H1 (cell line): ENCODE measurements around the gene CAMSAP1. TPM values are rescaled to one million over a fixed set of nuclear protein-coding genes. Genes with fewer than 3 reads are reported as not detected.

Experiments used
- CBX8 ChIP-seq: fragments of 300-800, 300-1000 bp; sonication (generic); IDR thresholded peaks from 2 replicates; pipeline ENCODE4 v1.7.1; 2016; ENCODE audit warnings: low read depth, low read length, borderline replicate concordance
- CHD1 ChIP-seq: IDR thresholded peaks from 2 replicates; pipeline ENCODE4 v1.6.1; 2012; ENCODE audit warnings: low read depth, low read length, improper control_type of control experiment
- CREB1 ChIP-seq: IDR thresholded peaks from 2 replicates; pipeline ENCODE4 v1.6.1; 2012; ENCODE audit warnings: inconsistent platforms
- JUND ChIP-seq: IDR thresholded peaks from 2 replicates; pipeline ENCODE4 v1.6.1; 2011; ENCODE audit warnings: mild to moderate bottlenecking, improper control_type of control experiment, low read length
- RAD21 ChIP-seq, 2 experiments: IDR thresholded peaks in 1 of 2; conservative IDR thresholded peaks in 1 of 2; 2 replicates each; pipeline ENCODE4 v1.6.1; 2011; ENCODE audit warnings: low read depth in 2 of 2, low read length in 2 of 2, improper control_type of control experiment in 1 of 2, inconsistent platforms in 1 of 2, mild to moderate bottlenecking in 1 of 2, moderate library complexity in 1 of 2
- TAF1 ChIP-seq: IDR thresholded peaks from 2 replicates; pipeline ENCODE4 v1.6.1; 2011; ENCODE audit warnings: mild to moderate bottlenecking, low read depth, low read length
- TCF12 ChIP-seq: IDR thresholded peaks from 2 replicates; pipeline ENCODE4 v1.6.1; 2011; ENCODE audit warnings: low read depth, mild to moderate bottlenecking, low read length
- polyA plus RNA-seq, 7 experiments: library from polyadenylated mRNA; depleted of rRNA in 3 of 7; stranded (reverse) in 5 of 7; unstranded in 2 of 7; fragments of >200 nt in 5 of 7; fragments of 200-250 nt in 2 of 7; gene quantifications; 1 replicate in 5 of 7; 2 replicates in 1 of 7; 4 replicates in 1 of 7; pipeline versions ENCODE4 v1.2.1 to v1.2.3, GENCODE V29; 2011 to 2013; ENCODE audit warnings: missing spikeins in 2 of 7, mixed read lengths in 2 of 7
- total RNA-seq: library from RNA; stranded (reverse); fragmentation: NEBNext Ultra II Directional; extraction: Animal tissue kit (Norgen Biotek cat#: 25700); gene quantifications from 2 replicates; pipeline ENCODE4 v1.2.1, GENCODE V29; 2021
- TF ChIP-seq, protein P1 (sequence below): fragments of 300-600 bp; sonication (generic); IDR thresholded peaks from 2 replicates; pipeline ENCODE4 v1.7.1; 2012; ENCODE audit warnings: low read length, moderate library complexity, mild to moderate bottlenecking, inconsistent platforms; ENCODE audit not compliant: insufficient replicate concordance

CAMSAP1 gene
- total and polyA plus RNA-seq, 2 of the 8 experiments (the other 6 are each of a cell fraction or from before 2014, with no cell fraction given): 13.4 to 44.0 TPM

DNA sequence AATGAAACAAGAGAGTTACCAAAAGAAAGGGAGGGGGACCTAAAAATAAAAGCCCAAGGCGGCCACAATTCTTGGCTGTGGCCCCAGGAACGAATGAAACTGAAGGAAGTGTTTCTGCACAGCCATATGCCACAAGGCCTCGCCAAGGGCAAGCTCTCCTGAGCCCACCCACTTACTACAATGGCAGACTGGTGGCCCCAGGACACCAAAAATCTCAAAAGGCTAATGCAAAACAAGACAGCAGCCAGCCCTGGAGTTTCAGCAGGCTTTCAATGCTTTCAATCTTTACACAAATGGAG, 4.0 kb downstream of the CAMSAP1 start (continued):
- TF ChIP-seq, protein P1, sequence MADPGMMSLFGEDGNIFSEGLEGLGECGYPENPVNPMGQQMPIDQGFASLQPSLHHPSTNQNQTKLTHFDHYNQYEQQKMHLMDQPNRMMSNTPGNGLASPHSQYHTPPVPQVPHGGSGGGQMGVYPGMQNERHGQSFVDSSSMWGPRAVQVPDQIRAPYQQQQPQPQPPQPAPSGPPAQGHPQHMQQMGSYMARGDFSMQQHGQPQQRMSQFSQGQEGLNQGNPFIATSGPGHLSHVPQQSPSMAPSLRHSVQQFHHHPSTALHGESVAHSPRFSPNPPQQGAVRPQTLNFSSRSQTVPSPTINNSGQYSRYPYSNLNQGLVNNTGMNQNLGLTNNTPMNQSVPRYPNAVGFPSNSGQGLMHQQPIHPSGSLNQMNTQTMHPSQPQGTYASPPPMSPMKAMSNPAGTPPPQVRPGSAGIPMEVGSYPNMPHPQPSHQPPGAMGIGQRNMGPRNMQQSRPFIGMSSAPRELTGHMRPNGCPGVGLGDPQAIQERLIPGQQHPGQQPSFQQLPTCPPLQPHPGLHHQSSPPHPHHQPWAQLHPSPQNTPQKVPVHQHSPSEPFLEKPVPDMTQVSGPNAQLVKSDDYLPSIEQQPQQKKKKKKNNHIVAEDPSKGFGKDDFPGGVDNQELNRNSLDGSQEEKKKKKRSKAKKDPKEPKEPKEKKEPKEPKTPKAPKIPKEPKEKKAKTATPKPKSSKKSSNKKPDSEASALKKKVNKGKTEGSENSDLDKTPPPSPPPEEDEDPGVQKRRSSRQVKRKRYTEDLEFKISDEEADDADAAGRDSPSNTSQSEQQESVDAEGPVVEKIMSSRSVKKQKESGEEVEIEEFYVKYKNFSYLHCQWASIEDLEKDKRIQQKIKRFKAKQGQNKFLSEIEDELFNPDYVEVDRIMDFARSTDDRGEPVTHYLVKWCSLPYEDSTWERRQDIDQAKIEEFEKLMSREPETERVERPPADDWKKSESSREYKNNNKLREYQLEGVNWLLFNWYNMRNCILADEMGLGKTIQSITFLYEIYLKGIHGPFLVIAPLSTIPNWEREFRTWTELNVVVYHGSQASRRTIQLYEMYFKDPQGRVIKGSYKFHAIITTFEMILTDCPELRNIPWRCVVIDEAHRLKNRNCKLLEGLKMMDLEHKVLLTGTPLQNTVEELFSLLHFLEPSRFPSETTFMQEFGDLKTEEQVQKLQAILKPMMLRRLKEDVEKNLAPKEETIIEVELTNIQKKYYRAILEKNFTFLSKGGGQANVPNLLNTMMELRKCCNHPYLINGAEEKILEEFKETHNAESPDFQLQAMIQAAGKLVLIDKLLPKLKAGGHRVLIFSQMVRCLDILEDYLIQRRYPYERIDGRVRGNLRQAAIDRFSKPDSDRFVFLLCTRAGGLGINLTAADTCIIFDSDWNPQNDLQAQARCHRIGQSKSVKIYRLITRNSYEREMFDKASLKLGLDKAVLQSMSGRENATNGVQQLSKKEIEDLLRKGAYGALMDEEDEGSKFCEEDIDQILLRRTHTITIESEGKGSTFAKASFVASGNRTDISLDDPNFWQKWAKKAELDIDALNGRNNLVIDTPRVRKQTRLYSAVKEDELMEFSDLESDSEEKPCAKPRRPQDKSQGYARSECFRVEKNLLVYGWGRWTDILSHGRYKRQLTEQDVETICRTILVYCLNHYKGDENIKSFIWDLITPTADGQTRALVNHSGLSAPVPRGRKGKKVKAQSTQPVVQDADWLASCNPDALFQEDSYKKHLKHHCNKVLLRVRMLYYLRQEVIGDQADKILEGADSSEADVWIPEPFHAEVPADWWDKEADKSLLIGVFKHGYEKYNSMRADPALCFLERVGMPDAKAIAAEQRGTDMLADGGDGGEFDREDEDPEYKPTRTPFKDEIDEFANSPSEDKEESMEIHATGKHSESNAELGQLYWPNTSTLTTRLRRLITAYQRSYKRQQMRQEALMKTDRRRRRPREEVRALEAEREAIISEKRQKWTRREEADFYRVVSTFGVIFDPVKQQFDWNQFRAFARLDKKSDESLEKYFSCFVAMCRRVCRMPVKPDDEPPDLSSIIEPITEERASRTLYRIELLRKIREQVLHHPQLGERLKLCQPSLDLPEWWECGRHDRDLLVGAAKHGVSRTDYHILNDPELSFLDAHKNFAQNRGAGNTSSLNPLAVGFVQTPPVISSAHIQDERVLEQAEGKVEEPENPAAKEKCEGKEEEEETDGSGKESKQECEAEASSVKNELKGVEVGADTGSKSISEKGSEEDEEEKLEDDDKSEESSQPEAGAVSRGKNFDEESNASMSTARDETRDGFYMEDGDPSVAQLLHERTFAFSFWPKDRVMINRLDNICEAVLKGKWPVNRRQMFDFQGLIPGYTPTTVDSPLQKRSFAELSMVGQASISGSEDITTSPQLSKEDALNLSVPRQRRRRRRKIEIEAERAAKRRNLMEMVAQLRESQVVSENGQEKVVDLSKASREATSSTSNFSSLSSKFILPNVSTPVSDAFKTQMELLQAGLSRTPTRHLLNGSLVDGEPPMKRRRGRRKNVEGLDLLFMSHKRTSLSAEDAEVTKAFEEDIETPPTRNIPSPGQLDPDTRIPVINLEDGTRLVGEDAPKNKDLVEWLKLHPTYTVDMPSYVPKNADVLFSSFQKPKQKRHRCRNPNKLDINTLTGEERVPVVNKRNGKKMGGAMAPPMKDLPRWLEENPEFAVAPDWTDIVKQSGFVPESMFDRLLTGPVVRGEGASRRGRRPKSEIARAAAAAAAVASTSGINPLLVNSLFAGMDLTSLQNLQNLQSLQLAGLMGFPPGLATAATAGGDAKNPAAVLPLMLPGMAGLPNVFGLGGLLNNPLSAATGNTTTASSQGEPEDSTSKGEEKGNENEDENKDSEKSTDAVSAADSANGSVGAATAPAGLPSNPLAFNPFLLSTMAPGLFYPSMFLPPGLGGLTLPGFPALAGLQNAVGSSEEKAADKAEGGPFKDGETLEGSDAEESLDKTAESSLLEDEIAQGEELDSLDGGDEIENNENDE: no peak
- TF ChIP-seq JUND (no peak), CBX8 (no peak), RAD21 (IDR thresholded peaks at IDR 0.05 in 1 of 2, conservative IDR thresholded peaks at IDR 0.05 in 1 of 2; ENCODE audit: low read depth in 2 of 2, low read length in 2 of 2) (no peak), CHD1 (no peak), CREB1 (no peak), TAF1 (no peak), TCF12 (no peak)
